GM10248 (cell line): ENCODE measurements around the gene TBL3.

Experiments used
- CTCF ChIA-PET: fragments of 300-600 bp; sonication (Branson Sonifier 250); formaldehyde crosslinking; extraction: SDS; loops from one replicate; lab custom pipeline; 2021; ENCODE audit warnings: antibody characterized with exemption; lab: Yijun Ruan, JAX
- POLR2A ChIA-PET: fragments of 350-650 bp; sonication (Branson Sonifier 250); formaldehyde crosslinking; extraction: SDS; loops from one replicate; lab custom pipeline; 2020; ENCODE audit warnings: antibody characterized with exemption; lab: Yijun Ruan, JAX
- DNase-seq: peaks from one replicate; pipeline ENCODE4 v3.0.0; 2012; ENCODE audit errors: extremely low spot score
- CTCF ChIP-seq: IDR thresholded peaks from 2 replicates; pipeline ENCODE4 v1.5.1; 2012; ENCODE audit warnings: mild to moderate bottlenecking, low read depth; ENCODE audit errors: extremely low read depth, missing control alignments, control extremely low read depth

The TBL3 gene

GRCh38 chr16:1998360-1998835, 26.5 kb downstream of the TBL3 start:
- DNase-seq, result no peak
- CTCF ChIA-PET, result interaction anchor here (2.3 kb wide), 1 partner anchor 142 kb away, joined by 10 read pairs; no protein-coding TSS in a partner anchor
- no peak for TF ChIP-seq CTCF
- POLR2A ChIA-PET, result interaction anchor here (0.6 kb wide), 1 partner anchor 13 kb away, joined by 5 read pairs; no protein-coding TSS in a partner anchor

DNA sequence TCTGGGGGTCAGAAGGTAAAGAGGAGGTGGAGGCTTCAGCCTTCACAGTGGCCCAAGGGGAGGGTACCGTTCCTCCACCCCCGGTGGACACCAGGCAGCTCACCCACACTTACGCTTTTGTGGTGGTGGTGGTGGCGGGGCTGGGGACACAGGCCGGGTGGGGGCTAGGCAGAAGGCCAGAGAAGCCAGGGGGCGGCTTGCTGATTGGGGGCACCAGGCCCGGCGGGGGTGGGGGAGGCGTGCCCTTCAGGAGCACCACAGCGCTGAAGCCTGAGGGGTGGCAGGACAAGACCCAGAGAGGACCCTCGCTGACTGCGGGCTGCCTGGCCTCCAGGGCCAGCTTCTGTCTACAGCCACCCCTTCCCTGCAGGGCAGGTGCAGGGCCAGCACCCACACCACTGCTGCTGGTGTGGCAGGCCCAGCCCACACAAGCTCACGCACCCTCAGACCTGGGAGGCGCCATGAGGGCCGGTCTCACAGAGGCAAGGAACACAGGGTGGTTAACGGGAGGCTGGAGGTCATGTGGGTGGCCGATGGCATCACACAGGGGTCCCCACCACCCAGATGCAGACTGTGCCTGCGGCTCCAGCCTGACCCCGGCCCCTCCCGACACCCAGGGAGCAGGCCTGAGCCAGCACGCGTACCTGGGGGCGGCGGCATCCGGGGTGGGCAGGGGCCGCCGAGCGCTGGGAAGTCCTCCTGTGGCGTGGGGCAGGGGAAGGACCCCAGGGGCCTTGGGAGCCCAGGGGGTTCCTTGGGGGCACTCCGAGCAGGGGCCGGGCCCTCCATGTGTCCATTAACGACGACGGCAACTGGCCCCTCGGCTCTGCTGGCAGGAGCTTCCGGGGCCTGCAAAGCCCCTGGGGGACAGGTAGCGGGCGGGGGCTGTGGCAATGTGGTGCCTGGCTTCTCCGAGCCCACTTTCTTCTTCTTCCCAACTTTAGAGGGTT, 27.3 kb downstream of the TBL3 start:
- no peak for DNase-seq
- no peak for TF ChIP-seq CTCF
- ChIA-PET CTCF (interaction anchor here (2.3 kb wide), 1 partner anchor 142 kb away, joined by 10 read pairs; no protein-coding TSS in a partner anchor), POLR2A (interaction anchor here (0.6 to 3.2 kb wide), 2 partner anchors 12 to 156 kb away, joined by 5 to 8 read pairs; partner anchors contain the start of gene TRAF7)

DNA sequence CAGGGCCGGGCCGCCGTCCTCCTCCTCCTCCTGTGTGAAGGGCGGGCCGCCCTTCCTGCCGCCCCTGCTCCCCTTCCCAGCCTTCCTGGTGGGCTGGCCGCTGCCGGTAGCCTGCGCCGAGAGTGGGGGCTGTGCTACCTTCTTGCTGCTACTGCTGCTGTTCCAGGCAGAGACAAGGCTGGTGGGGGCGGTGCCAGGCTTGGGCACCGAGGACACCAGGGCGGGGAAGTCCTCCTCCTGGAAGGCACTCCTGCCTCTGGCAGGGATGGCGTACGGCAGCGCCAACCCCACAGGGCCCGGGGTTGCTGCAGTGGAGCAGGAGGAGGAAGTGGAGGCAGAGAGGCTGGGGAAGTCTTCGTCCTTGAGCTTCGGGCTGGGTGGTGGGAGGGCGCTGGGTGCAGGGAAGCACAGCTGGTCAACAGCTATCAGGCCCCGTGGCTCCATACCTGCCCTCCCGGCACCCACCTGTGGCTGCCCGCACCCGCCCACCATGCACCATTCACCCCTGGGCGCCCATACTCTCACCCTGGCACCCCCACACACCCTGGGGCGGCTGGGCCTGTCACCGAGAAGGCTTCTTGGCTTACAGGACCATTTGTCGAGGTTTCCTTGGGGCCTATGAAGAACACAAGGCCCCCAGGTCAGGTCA, 28.1 kb downstream of the TBL3 start:
- ChIA-PET POLR2A (interaction anchor here (3.2 kb wide), 1 partner anchor 155 kb away, joined by 8 read pairs; the partner anchor contains the start of gene TRAF7), CTCF (interaction anchor here (6.2 kb wide), 1 partner anchor 7 kb away, joined by 63 read pairs; the partner anchor contains the start of gene SYNGR3)
- DNase-seq, result no peak
- TF ChIP-seq CTCF, result no peak

DNA sequence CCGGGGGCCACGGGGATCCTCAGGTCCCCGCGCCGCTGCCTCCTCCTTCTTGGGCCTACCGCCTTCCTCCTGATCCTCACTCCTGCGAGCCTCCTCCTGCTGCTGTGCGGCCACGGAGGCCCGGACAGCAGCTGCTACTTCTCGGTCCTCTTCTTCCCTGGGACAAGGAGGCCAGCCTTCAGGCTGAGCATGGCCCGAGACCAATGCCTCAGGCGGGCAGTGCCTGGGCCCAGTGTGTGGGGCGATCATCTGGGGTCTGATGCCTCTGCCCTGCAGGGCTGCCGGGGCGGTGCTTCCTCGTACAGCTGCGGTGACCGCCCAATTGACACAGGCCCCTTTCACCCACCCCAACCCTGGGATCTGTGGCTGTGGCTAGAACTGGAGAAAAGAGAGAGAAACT, 29.2 kb downstream of the TBL3 start:
- ChIA-PET POLR2A (interaction anchor here (3.2 kb wide), 1 partner anchor 154 kb away, joined by 8 read pairs; the partner anchor contains the start of gene TRAF7), CTCF (interaction anchor here (1.3 to 6.2 kb wide), 3 partner anchors 8 to 140 kb away, joined by 3 to 63 read pairs (median 55); partner anchors contain the start of gene SYNGR3)
- no peak for DNase-seq
- no peak for TF ChIP-seq CTCF

GRCh38 chr16:2001456-2002355, 29.9 kb downstream of the TBL3 start:
- no peak for TF ChIP-seq CTCF
- POLR2A ChIA-PET, result interaction anchor here (3.2 kb wide), 1 partner anchor 153 kb away, joined by 8 read pairs; the partner anchor contains the start of gene TRAF7
- CTCF ChIA-PET, result interaction anchor here (1.3 to 6.2 kb wide), 7 partner anchors 9 to 151 kb away, joined by 3 to 63 read pairs (median 18); partner anchors contain the start of genes SYNGR3 and TRAF7

More at GRCh38 chr16:2001456-2002355, 29.9 kb downstream of the TBL3 start:
- DNase-seq, result no peak
